HepG2 (cell line): Measurements from ENCODE around the gene SCNM1. TPM values are rescaled to one million over a fixed set of nuclear protein-coding genes. Genes with fewer than 3 reads are reported as not detected.

Source experiments
- EP300 ChIP-seq, 3 experiments: sonication (generic) in 1 of 3; formaldehyde crosslinking in 1 of 3; IDR thresholded peaks; 2 replicates each; pipeline versions ENCODE4 v1.5.1 to v1.6.1; 2011 to 2020; ENCODE audit warnings: low read depth in 2 of 3, low read length in 2 of 3, borderline replicate concordance in 1 of 3, improper control_type of control experiment in 1 of 3, mild to moderate bottlenecking in 1 of 3, missing genetic modification reagents in 1 of 3, moderate library complexity in 1 of 3
- FOSL1 ChIP-seq: sonication (generic); formaldehyde crosslinking; IDR thresholded peaks from 2 replicates; pipeline ENCODE4 v1.9.0; 2021; ENCODE audit warnings: missing genetic modification reagents, borderline replicate concordance
- GATAD1 ChIP-seq: IDR thresholded peaks from 2 replicates; pipeline ENCODE4 v1.6.1; 2016; ENCODE audit warnings: missing genetic modification reagents, missing compliant biosample characterization
- GATAD2A ChIP-seq: IDR thresholded peaks from 2 replicates; pipeline ENCODE4 v1.6.1; 2016
- GLI4 ChIP-seq: sonication (generic); formaldehyde crosslinking; IDR thresholded peaks from 2 replicates; pipeline ENCODE4 v1.5.1; 2020; ENCODE audit warnings: missing genetic modification reagents, mild to moderate bottlenecking, moderate library complexity, borderline replicate concordance
- HOXA3 ChIP-seq: sonication (generic); formaldehyde crosslinking; IDR thresholded peaks from 2 replicates; pipeline ENCODE4 v1.5.0; 2020; ENCODE audit warnings: missing genetic modification reagents
- KLF9 ChIP-seq: IDR thresholded peaks from 2 replicates; pipeline ENCODE4 v1.6.1; 2016; ENCODE audit warnings: low read depth
- MYPOP ChIP-seq: sonication (generic); formaldehyde crosslinking; IDR thresholded peaks from 2 replicates; pipeline ENCODE4 v1.8.1; 2023; ENCODE audit warnings: mild to moderate bottlenecking, moderate library complexity, missing genetic modification reagents
- RXRB ChIP-seq: IDR thresholded peaks from 2 replicates; pipeline ENCODE4 v1.6.1; 2016; ENCODE audit warnings: borderline replicate concordance, missing genetic modification reagents, missing compliant biosample characterization
- SMC3 ChIP-seq: IDR thresholded peaks from 2 replicates; pipeline ENCODE4 v1.6.1; 2011; ENCODE audit warnings: low read length, improper control_type of control experiment
- STAT6 ChIP-seq: sonication (generic); formaldehyde crosslinking; IDR thresholded peaks from 2 replicates; pipeline ENCODE4 v1.4.0; 2020; ENCODE audit warnings: missing genetic modification reagents, mild to moderate bottlenecking, borderline replicate concordance
- TFDP1 ChIP-seq: IDR thresholded peaks from 2 replicates; pipeline ENCODE4 v1.6.1; 2016; ENCODE audit warnings: missing compliant biosample characterization, missing genetic modification reagents, borderline replicate concordance
- ZNF121 ChIP-seq: sonication (generic); formaldehyde crosslinking; IDR thresholded peaks from 2 replicates; pipeline ENCODE4 v1.5.0; 2020; ENCODE audit warnings: mild to moderate bottlenecking, missing genetic modification reagents
- ZNF350 ChIP-seq: sonication (generic); formaldehyde crosslinking; IDR thresholded peaks from 2 replicates; pipeline ENCODE4 v1.4.0; 2020; ENCODE audit warnings: mild to moderate bottlenecking, low read depth, missing genetic modification reagents, borderline replicate concordance
- ZNF503 ChIP-seq: sonication (generic); formaldehyde crosslinking; IDR thresholded peaks from 2 replicates; pipeline ENCODE4 v1.4.0; 2020; ENCODE audit warnings: missing genetic modification reagents
- ZNF558 ChIP-seq: sonication (generic); formaldehyde crosslinking; IDR thresholded peaks from 2 replicates; pipeline ENCODE4 v1.9.0; 2022; ENCODE audit warnings: mild to moderate bottlenecking, missing genetic modification reagents, borderline replicate concordance
- ZNF674 ChIP-seq: sonication (generic); formaldehyde crosslinking; IDR thresholded peaks from 2 replicates; pipeline ENCODE4 v1.5.0; 2020; ENCODE audit warnings: low read depth, mild to moderate bottlenecking, missing genetic modification reagents
- ZNF777 ChIP-seq: sonication (generic); formaldehyde crosslinking; IDR thresholded peaks from 2 replicates; pipeline ENCODE4 v1.4.0; 2020; ENCODE audit warnings: missing genetic modification reagents
- ZNF780A ChIP-seq: sonication (generic); formaldehyde crosslinking; IDR thresholded peaks from 2 replicates; pipeline ENCODE4 v1.8.0; 2022; ENCODE audit warnings: mild to moderate bottlenecking, missing genetic modification reagents, moderate library complexity
- polyA plus RNA-seq, 8 experiments: library from polyadenylated mRNA; depleted of rRNA in 3 of 8; stranded (reverse) in 7 of 8; unstranded in 1 of 8; fragments of >200 nt; fragmentation: Illumina TruSeq in 4 of 8; extraction: Trizol in 4 of 8; gene quantifications; 2 replicates each; pipeline versions ENCODE4 v1.2.1 to v1.2.3, GENCODE V29; 2011 to 2016; ENCODE audit warnings: low read depth in 4 of 8, missing spikeins in 1 of 8, mixed read lengths in 1 of 8; ENCODE audit not compliant: insufficient read depth in 1 of 8
- total RNA-seq, 5 experiments: library from RNA; depleted of rRNA; stranded (reverse); fragments of >200 nt; fragmentation: Illumina TruSeq; extraction: Trizol; gene quantifications; 2 replicates each; pipeline ENCODE4 v1.2.3, GENCODE V29; 2016; ENCODE audit warnings: low read depth in 1 of 5
- TF ChIP-seq, protein P1 (sequence below): sonication (generic); formaldehyde crosslinking; IDR thresholded peaks from 2 replicates; pipeline ENCODE4 v1.8.1; 2023; ENCODE audit warnings: mild to moderate bottlenecking, missing genetic modification reagents

Gene SCNM1
- total and polyA plus RNA-seq, 2 of the 13 experiments (the other 11 are each of a cell fraction or from before 2014, with no cell fraction given) = 16.3 to 31.5 TPM

- peak; percentile 37; the same call in 1 of the 2 replicates for TF ChIP-seq MYPOP (CRISPR knock-in tag)
- TF ChIP-seq RXRB (CRISPR knock-in tag) = no peak; the same call in 1 of the 2 replicates
- TF ChIP-seq ZNF503 (CRISPR knock-in tag) = no peak
- no peak for TF ChIP-seq EP300 (IDR thresholded peaks at IDR 0.05; ENCODE audit: low read depth in 2 of 2, low read length in 2 of 2)
- TF ChIP-seq EP300 (CRISPR knock-in tag; IDR thresholded peaks at IDR 0.05; ENCODE audit: borderline replicate concordance) = no peak
- peak; percentile 64; the same call in 1 of the 2 replicates for TF ChIP-seq TFDP1 (CRISPR knock-in tag)
- TF ChIP-seq HOXA3 (CRISPR knock-in tag) = peak; percentile 79
- no peak for TF ChIP-seq ZNF121 (CRISPR knock-in tag)
- TF ChIP-seq, protein P1, sequence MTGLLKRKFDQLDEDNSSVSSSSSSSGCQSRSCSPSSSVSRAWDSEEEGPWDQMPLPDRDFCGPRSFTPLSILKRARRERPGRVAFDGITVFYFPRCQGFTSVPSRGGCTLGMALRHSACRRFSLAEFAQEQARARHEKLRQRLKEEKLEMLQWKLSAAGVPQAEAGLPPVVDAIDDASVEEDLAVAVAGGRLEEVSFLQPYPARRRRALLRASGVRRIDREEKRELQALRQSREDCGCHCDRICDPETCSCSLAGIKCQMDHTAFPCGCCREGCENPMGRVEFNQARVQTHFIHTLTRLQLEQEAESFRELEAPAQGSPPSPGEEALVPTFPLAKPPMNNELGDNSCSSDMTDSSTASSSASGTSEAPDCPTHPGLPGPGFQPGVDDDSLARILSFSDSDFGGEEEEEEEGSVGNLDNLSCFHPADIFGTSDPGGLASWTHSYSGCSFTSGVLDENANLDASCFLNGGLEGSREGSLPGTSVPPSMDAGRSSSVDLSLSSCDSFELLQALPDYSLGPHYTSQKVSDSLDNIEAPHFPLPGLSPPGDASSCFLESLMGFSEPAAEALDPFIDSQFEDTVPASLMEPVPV = no peak
- TF ChIP-seq ZNF350 (CRISPR knock-in tag) = peak; percentile 37; the same call in 1 of the 2 replicates
- TF ChIP-seq GATAD1 (CRISPR knock-in tag) = peak; percentile 89
- TF ChIP-seq STAT6 = no peak
- TF ChIP-seq GATAD2A (CRISPR knock-in tag) = peak; percentile 96
- no peak for TF ChIP-seq FOSL1 (CRISPR knock-in tag)
- TF ChIP-seq GLI4 = peak; percentile 83; the same call in 1 of the 2 replicates
- no peak for TF ChIP-seq KLF9 (CRISPR knock-in tag)
- TF ChIP-seq ZNF558 (CRISPR knock-in tag) = peak; percentile 77; the same call in 1 of the 2 replicates
- no peak for TF ChIP-seq SMC3
- peak; percentile 21 for TF ChIP-seq ZNF777 (CRISPR knock-in tag)
- TF ChIP-seq ZNF780A (CRISPR knock-in tag) = peak; percentile 57; the same call in 1 of the 2 replicates
- TF ChIP-seq ZNF674 = no peak
These were observed 32.5 kb downstream of the SCNM1 start, which contains the start of gene PIP5K1A (continued) for GRCh38 chr1:151198254-151199127.
